ENCODE results near the gene IQCN.

Gene IQCN

GRCh38 chr19:18221815-18222725 is 52.2 kb downstream of the IQCN start:
- H3K4me3 ChIP-seq (ENCODE audit: low read depth in 1 of 2, low read length in 2 of 2): no peak overlapping the region
- no peak overlapping the region for H3K4me2 ChIP-seq (ENCODE audit: insufficient read depth, low read length)
- H3K27me3 ChIP-seq (ENCODE audit: insufficient read depth, low read length, poor library complexity): no peaks in the 10 kb centered on the region
- H3K79me2 ChIP-seq (ENCODE audit: insufficient read depth, low read length): no peaks in the 10 kb centered on the region
- DNase-seq (no peak), ATAC-seq (ENCODE audit: insufficient read depth, low read depth) (no peak)
- no peaks in the 10 kb centered on the region for H3K4me1 ChIP-seq (ENCODE audit: insufficient read depth, low read length)
- no peaks in the 10 kb centered on the region for H3K9me3 ChIP-seq (ENCODE audit: insufficient read depth, low read length, severe bottlenecking)
- no peak overlapping the region for H3K9ac ChIP-seq (ENCODE audit: low read depth, low read length)
- H3K27ac ChIP-seq (ENCODE audit: low read length): no peak overlapping the region
- H2AFZ ChIP-seq (ENCODE audit: low read depth, low read length): no peak overlapping the region
- 0 out of 2 replicates have a peak, but pooled peaks cover 4% of the 10 kb centered on the region for H4K20me1 ChIP-seq (ENCODE audit: insufficient read depth, low read length)
- no peak for TF ChIP-seq CTCF (IDR thresholded peaks at IDR 0.05; ENCODE audit: borderline replicate concordance, extremely low read depth, low read length, poor library complexity, severe bottlenecking)
- TF ChIP-seq EZH2 (IDR thresholded peaks at IDR 0.05; ENCODE audit: borderline replicate concordance, low read depth, low read length, severe bottlenecking): no peak
- no peaks in the 10 kb centered on the region for H3K36me3 ChIP-seq (ENCODE audit: insufficient read depth, low read length)

- H3K27ac ChIP-seq (ENCODE audit: low read length): no peak overlapping the region
- no peak for DNase-seq
- TF ChIP-seq CTCF (IDR thresholded peaks at IDR 0.05; ENCODE audit: borderline replicate concordance, extremely low read depth, low read length, poor library complexity, severe bottlenecking) (no peak), EZH2 (IDR thresholded peaks at IDR 0.05; ENCODE audit: borderline replicate concordance, low read depth, low read length, severe bottlenecking) (no peak)
These were observed 53.5 kb downstream of the IQCN start for GRCh38 chr19:18220632-18221275.

GRCh38 chr19:18219911-18220631 is 54.2 kb downstream of the IQCN start:
- no peak overlapping the region for H3K4me2 ChIP-seq (ENCODE audit: insufficient read depth, low read length)
- TF ChIP-seq CTCF (IDR thresholded peaks at IDR 0.05; ENCODE audit: borderline replicate concordance, extremely low read depth, low read length, poor library complexity, severe bottlenecking) (no peak), EZH2 (IDR thresholded peaks at IDR 0.05; ENCODE audit: borderline replicate concordance, low read depth, low read length, severe bottlenecking) (no peak)
- H3K27ac ChIP-seq (ENCODE audit: low read length): no peak overlapping the region
- no peaks in the 10 kb centered on the region for H3K27me3 ChIP-seq (ENCODE audit: insufficient read depth, low read length, poor library complexity)
- no peaks in the 10 kb centered on the region for H4K20me1 ChIP-seq (ENCODE audit: insufficient read depth, low read length)
- no peak for DNase-seq
- H3K4me1 ChIP-seq (ENCODE audit: insufficient read depth, low read length): no peaks in the 10 kb centered on the region
- H3K36me3 ChIP-seq (ENCODE audit: insufficient read depth, low read length): no peaks in the 10 kb centered on the region
- ATAC-seq (ENCODE audit: insufficient read depth, low read depth): no peak
- no peak overlapping the region for H3K4me3 ChIP-seq (ENCODE audit: low read depth in 1 of 2, low read length in 2 of 2)
- H3K79me2 ChIP-seq (ENCODE audit: insufficient read depth, low read length): no peaks in the 10 kb centered on the region
- H3K9me3 ChIP-seq (ENCODE audit: insufficient read depth, low read length, severe bottlenecking): no peaks in the 10 kb centered on the region
- H2AFZ ChIP-seq (ENCODE audit: low read depth, low read length): no peak overlapping the region
- H3K9ac ChIP-seq (ENCODE audit: low read depth, low read length): no peak overlapping the region

More at GRCh38 chr19:18220632-18221275, 53.5 kb downstream of the IQCN start:
- no peak overlapping the region for H3K9ac ChIP-seq (ENCODE audit: low read depth, low read length)
- H3K36me3 ChIP-seq (ENCODE audit: insufficient read depth, low read length): no peaks in the 10 kb centered on the region
- H3K4me2 ChIP-seq (ENCODE audit: insufficient read depth, low read length): no peak overlapping the region
- H3K79me2 ChIP-seq (ENCODE audit: insufficient read depth, low read length): no peaks in the 10 kb centered on the region
- H3K9me3 ChIP-seq (ENCODE audit: insufficient read depth, low read length, severe bottlenecking): no peaks in the 10 kb centered on the region
- H3K4me3 ChIP-seq (ENCODE audit: low read depth in 1 of 2, low read length in 2 of 2): no peak overlapping the region
- H3K4me1 ChIP-seq (ENCODE audit: insufficient read depth, low read length): no peaks in the 10 kb centered on the region
- no peaks in the 10 kb centered on the region for H3K27me3 ChIP-seq (ENCODE audit: insufficient read depth, low read length, poor library complexity)
- no peak overlapping the region for H2AFZ ChIP-seq (ENCODE audit: low read depth, low read length)
- H4K20me1 ChIP-seq (ENCODE audit: insufficient read depth, low read length): no peaks in the 10 kb centered on the region
- ATAC-seq (ENCODE audit: insufficient read depth, low read depth): no peak

All from DND-41 (cell line).